DMS153 treated with DMSO at 0.1 percent for 48 hours (cell line): ENCODE results near the gene IFI27L1.
"Not testable (repeated sequence)": the region's sequence is repeated elsewhere in the genome, so short reads cannot be mapped to it uniquely, and the experiment has no call there.

Source experiments
- DNase-seq: peaks from one replicate; lab custom pipeline; 2025; ENCODE audit not compliant: unreplicated experiment; lab: John Stamatoyannopoulos, UW

The IFI27L1 gene

DNA sequence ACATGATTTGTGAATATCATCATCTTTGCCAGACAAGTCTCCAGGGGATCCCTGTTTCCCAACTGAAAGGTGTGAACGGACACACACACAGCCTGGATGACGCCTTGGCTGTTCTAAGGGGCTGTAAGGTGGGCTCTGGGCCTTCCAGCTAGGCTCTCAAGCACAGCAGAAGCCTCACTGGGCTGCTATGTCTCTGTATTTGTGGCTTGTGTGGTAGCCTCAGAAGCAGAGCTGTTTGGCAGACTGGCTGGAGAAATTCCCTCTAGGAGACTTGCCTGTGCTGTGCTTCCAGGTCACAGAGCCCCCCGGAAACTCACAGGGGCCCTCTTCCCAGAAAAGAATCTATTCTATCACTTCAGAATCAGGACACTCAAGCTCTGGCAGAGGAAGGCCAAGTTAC is 33.5 kb upstream of the IFI27L1 start:
- DNase-seq: no peak

GRCh38 chr14:94048691-94049624 is 32.2 kb upstream of the IFI27L1 start:
- DNase-seq: peak; percentile 89

DNA sequence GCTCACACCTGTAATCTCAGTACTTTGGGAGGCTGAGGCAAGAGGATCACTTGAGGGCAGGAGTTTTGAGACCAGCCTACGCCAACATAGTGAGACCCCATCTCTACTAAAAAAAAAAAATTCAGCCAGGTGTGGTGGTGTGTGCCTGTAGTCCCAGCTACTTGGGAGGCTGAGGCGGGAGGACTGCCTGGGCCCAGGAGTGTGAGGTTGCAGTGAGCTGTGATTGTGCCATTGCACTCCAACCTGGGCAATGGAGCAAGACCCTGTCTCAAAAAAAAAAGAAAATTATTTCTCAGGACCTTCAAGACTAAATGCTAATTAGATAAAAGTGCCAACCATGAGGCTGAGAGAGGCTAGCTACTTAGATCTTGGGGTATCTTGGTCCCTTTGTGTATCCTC is 31.5 kb upstream of the IFI27L1 start:
- DNase-seq: no peak

DNA sequence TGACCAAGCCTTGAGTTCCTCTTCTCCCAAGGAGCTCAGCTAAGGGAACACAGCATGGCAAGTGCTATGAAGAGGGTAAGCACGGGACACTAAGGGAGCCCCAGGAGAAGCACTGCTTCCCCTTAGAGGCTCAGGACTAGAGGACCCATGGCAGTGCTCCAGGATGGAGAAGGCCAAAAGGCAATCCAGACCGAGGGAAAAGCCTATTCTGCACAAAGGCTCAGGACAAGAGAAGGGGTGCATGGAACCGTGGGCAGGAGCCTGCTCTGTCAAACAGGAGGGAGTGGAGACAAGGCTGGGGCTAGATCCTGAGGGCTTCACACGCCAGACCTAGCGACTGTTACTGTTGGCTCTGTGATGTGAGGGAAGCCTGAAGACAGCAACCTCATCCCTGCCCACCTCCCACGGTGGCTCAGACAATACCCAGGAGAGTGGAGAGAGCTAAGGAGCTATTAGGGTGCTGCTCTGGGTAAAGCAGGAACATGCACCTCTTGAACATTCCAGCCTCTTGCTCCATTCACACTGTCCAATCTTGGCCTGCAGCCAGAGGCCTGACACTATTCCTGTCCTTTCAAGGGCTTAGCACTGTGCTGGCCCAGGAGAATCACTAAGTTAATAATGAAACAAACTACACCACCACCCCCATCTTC is 30.8 kb upstream of the IFI27L1 start:
- no peak for DNase-seq

DNA sequence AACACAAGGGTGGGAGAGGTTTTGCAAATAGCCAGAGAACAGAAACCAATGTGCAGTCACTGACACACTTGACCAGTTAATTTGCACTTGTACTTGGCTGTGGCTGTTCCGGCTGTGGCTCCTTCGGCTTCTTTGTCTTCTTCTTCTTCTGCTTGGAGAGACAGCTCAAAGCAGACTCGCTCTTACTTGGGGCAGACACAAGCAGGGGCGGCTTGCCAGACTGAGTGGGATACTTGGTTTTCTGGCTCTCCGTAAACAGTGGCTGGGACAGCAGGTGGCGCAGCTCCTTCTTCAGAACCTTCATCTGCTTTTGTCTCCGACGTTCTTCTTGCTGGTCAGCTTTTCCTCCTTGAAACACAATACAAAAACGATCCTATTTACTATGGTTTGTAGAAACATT is 30.0 kb upstream of the IFI27L1 start:
- DNase-seq: peak; percentile 1

- no peak for DNase-seq
These were observed 29.3 kb upstream of the IFI27L1 start for GRCh38 chr14:94051779-94052178.

GRCh38 chr14:94052199-94052598 is 28.9 kb upstream of the IFI27L1 start:
- peak; percentile 24 for DNase-seq

GRCh38 chr14:94052662-94053061 is 28.4 kb upstream of the IFI27L1 start:
- DNase-seq: no peak

DNA sequence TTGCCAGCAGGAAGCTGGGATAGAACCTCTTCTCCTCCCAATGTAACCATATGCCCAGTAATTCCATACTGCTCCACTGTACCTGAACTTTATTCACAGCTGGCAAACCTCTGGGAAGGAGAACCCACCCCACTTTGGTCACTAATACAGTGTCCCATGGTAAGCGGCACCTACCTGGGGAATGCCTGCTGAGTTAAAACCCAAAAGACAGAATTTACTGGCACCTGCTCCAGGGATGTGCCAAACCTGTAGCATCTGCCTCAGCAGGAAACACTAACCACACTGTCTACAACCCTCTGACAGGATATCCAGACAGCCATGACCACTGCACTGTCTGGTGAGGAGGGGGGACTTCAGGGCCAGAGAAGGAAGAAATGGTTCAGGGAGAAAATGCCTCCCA is 26.7 kb upstream of the IFI27L1 start:
- no peak for DNase-seq

DNA sequence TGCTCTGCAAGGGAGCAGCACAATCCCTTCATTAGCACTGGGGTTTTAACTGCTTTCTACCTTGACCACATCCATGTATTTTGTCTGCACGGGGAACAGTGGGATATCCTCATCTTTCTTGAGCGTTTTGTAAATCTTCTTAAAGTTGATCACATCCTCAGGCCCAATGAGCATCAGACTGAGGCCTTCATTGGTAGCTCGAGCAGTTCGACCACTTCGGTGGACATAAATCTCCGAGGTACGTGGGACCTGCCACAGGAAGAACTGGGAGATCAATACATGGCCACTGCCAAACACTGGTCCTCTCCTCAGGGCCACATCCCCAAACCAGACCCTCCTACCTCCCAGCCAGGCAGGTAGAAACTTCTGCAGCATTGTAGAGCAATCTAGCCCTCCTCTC is 26.2 kb upstream of the IFI27L1 start:
- no peak for DNase-seq

DNA sequence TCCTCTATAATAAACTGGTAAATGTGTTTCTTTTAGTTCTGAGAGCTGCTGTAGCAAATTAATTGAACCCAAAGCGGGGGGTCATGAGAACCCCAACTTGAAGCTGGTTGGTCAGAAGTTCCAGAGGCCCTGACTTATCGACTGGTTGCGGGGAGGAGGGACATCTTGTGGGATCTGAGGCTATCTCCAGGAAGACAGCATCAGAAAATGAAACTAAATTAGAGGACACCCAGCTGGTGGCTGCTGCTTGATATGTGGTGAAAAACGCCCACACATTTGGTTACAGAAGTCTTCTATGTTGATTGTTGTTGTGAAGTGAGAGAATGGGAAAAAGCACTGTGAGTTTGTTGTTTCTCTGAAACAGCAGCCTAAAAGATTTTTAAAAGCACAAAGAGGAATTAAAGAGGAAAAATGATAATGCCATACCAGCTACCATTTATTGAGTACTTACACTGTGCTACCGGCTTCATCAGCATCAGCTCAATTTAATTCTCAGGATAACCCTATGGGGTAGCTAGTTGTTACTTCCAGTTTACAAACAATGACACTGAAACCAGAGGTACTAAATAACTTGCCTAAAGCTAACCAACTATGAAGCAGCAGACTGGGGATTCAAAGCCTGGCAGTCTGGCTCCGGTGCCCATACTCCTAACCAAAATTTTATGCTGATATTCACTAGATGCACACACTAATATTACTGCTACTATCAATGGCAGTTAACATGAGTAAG is 24.4 kb upstream of the IFI27L1 start:
- no peak for DNase-seq

DNA sequence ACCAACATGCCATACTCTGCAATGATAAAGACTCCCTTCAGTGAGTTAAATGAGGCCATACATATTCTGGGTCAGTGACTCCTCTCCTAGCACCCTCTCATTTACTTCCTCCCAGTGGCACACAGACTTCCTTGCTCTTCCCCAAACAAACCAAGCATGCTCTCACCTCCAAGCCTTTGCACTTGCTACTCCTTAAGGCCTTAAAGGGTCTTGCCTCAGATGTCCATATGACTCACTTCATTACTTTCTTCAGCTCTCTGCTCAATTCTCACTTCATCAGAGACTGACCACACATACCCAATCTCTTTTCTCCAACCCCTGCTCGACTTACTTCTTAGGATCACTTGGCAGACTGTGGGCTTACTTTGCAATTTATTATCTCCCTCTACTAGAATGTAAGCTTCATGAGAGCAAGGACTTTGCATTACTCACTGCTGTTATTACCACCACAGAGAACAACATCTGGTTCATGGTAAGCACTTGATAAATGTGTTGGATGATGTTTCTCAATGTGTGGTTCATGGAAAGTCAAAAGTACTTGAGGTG is 22.9 kb upstream of the IFI27L1 start:
- DNase-seq: no peak

GRCh38 chr14:94058674-94059138 is 22.4 kb upstream of the IFI27L1 start:
- DNase-seq: no peak

GRCh38 chr14:94059998-94060397 is 21.1 kb upstream of the IFI27L1 start:
- DNase-seq: no peak

DNA sequence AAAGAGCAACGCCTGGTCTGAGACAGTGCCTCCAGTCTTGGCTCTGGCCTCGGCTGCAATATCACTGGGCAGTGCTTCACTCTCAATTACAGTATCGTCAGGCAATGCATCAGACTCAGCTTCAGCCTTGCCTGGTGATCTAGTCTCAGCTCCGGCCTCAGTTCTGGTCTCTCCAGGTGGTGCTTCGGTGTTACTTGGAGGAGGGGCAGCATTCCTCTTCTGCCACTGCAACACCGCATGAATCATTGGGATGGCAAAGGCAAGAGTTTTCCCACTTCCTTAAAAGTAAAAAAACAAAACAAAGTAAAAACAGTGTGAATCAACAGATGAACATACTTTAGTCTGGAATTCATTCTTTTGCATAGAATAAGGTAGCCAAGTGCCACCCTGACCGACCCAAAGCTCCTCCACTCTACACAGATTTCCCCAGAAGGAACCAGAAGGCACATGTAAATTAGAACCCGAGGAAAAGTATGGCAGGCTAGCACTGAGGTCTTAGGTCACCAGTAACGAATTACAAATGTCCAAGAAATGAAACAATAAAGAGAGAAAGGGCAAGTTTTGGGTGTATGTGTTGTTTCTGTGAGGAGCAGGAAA is 18.7 kb upstream of the IFI27L1 start:
- DNase-seq: no peak

GRCh38 chr14:94066089-94066676 is 14.9 kb upstream of the IFI27L1 start:
- DNase-seq: peak; percentile 36

DNA sequence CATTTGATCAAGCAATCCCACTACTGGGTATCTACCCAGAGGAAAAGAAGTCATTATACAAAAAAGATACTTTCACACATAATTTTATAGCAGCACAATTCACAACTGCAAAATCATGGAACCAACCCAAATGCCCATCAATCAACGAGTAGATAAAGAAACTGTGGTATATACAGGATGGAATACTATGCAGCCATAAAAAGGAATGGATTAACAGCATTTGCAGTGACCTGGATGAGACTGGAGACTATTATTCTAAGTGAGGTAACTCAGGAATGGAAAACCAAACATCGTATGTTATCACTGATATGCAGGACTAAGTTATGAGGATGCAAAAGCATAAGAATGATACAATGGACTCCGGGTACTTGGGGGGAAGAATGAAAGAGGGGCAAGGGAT is 9.0 kb upstream of the IFI27L1 start:
- not testable (repeated sequence) for DNase-seq

DNA sequence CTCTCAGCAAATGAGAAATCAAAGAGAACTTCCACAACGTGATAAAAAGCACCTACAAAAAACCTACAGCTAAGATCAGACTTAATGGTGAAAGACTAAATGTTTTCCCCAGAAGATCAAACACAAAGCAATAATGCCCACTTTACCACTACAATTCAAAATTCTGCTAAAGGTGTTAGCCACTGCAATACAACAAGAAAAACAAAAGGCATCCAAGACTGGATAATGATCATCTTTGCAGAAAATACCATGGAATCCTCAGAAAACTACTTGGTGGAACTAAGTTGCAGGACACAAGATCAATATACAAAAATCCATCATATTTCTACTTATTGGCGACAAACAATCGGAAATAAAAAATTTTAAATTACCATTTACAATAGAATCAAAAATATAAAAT is 6.6 kb upstream of the IFI27L1 start:
- no peak for DNase-seq

- DNase-seq: no peak
These were observed 6.1 kb upstream of the IFI27L1 start for GRCh38 chr14:94075008-94075407.

GRCh38 chr14:94077111-94077821 is 3.8 kb upstream of the IFI27L1 start:
- DNase-seq: no peak
